Astrocyte (in vitro differentiated cells and primary cell): ENCODE measurements around the gene FAM53A. TPM values are rescaled to one million over a fixed set of nuclear protein-coding genes. Genes with fewer than 3 reads are reported as not detected.

Source experiments
- DNase-seq: peaks from one replicate; pipeline ENCODE4 v3.0.0-alpha.2; 2010; ENCODE audit warnings: low read depth
- FAIRE-seq: peaks from 2 replicates; lab custom pipeline; 2011; peaks lifted over from hg19 to GRCh38; lab: Jason Lieb, UNC
- H2AFZ ChIP-seq: 2 replicates; pipeline ENCODE4 v1.6.0; 2012; ENCODE audit warnings: low read depth, low read length, inconsistent platforms
- H3K27ac ChIP-seq: 2 replicates; pipeline ENCODE4 v1.5.1; 2011; ENCODE audit warnings: low read depth, low read length, inconsistent platforms
- H3K27me3 ChIP-seq: 2 replicates; pipeline ENCODE4 v1.6.0; 2011; ENCODE audit warnings: low read length, inconsistent platforms; ENCODE audit not compliant: insufficient read depth
- H3K36me3 ChIP-seq: 2 replicates; pipeline ENCODE4 v1.5.1; 2011; ENCODE audit warnings: low read length, inconsistent platforms; ENCODE audit not compliant: insufficient read depth
- H3K4me1 ChIP-seq: 2 replicates; pipeline ENCODE4 v1.5.1; 2011; ENCODE audit warnings: low read length, inconsistent platforms; ENCODE audit not compliant: insufficient read depth
- H3K4me2 ChIP-seq: 2 replicates; pipeline ENCODE4 v1.6.0; 2012; ENCODE audit warnings: low read length, inconsistent platforms
- H3K4me3 ChIP-seq: 2 replicates; pipeline ENCODE4 v1.5.1; 2011; ENCODE audit warnings: low read depth, mild to moderate bottlenecking, low read length, inconsistent platforms; ENCODE audit not compliant: insufficient read depth
- H3K79me2 ChIP-seq: 2 replicates; pipeline ENCODE4 v1.6.0; 2012; ENCODE audit warnings: mild to moderate bottlenecking, low read length, inconsistent platforms; ENCODE audit not compliant: insufficient read depth
- H3K9ac ChIP-seq: 2 replicates; pipeline ENCODE4 v1.6.0; 2012; ENCODE audit warnings: mild to moderate bottlenecking, low read length, inconsistent platforms
- H3K9me3 ChIP-seq: 2 replicates; pipeline ENCODE4 v1.5.1; 2012; ENCODE audit warnings: low read depth, mild to moderate bottlenecking, low read length, inconsistent platforms; ENCODE audit not compliant: insufficient read depth
- H4K20me1 ChIP-seq: 2 replicates; pipeline ENCODE4 v1.6.0; 2012; ENCODE audit warnings: low read length, inconsistent platforms; ENCODE audit not compliant: insufficient read depth
- H3K27ac Mint-ChIP-seq: one replicate; pipeline ENCODE4 v1.8.0; 2021; ENCODE audit warnings: mild to moderate bottlenecking, mixed read lengths; ENCODE audit not compliant: unreplicated experiment
- H3K27me3 Mint-ChIP-seq: one replicate; pipeline ENCODE4 v1.8.0; 2021; ENCODE audit warnings: low read depth, mixed read lengths; ENCODE audit not compliant: unreplicated experiment
- H3K36me3 Mint-ChIP-seq: one replicate; pipeline ENCODE4 v1.8.0; 2021; ENCODE audit warnings: low read depth, mixed read lengths; ENCODE audit not compliant: unreplicated experiment
- H3K4me1 Mint-ChIP-seq: one replicate; pipeline ENCODE4 v1.8.0; 2021; ENCODE audit warnings: low read depth, mixed read lengths; ENCODE audit not compliant: unreplicated experiment
- H3K4me3 Mint-ChIP-seq: one replicate; pipeline ENCODE4 v1.8.0; 2021; ENCODE audit warnings: mild to moderate bottlenecking, moderate library complexity, mixed read lengths; ENCODE audit not compliant: unreplicated experiment
- H3K9me3 Mint-ChIP-seq: one replicate; pipeline ENCODE4 v1.8.0; 2021; ENCODE audit warnings: mild to moderate bottlenecking, mixed read lengths; ENCODE audit not compliant: unreplicated experiment
- EZH2 ChIP-seq: IDR thresholded peaks from 2 replicates; pipeline ENCODE4 v1.6.1; 2012; ENCODE audit warnings: mild to moderate bottlenecking, low read length, inconsistent platforms; ENCODE audit not compliant: insufficient read depth
- total RNA-seq: library from RNA; stranded (reverse); gene quantifications from 2 replicates; pipeline ENCODE4 v1.2.1, GENCODE V29; 2021
- TF ChIP-seq, protein P1 (sequence below): IDR thresholded peaks from 2 replicates; pipeline ENCODE4 v1.5.1; 2011; ENCODE audit warnings: low read depth, mild to moderate bottlenecking, inconsistent platforms, low read length, moderate library complexity; ENCODE audit not compliant: insufficient read depth

The FAM53A gene
- total RNA-seq, 1 donor from 2014 or later, result 2.1 TPM

DNA sequence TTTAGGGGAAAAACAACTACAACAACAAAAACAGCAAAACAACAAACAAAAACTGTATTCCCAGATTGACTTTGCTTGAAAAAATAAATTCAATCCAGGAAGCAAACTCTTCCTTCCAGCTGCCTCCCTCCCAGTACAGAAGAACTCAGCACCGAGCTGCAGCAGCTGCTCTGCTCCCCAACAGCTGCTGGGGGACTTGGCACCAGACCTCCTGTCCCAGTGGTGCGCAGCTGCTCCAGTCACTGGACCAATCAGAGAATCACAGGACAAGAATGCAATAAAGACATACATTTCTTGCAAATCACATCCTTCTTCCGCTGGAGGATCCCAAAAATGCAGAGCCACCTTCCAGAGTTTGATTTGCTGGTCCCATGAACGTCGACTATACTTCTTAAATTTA, 11.8 kb upstream of the FAM53A start:
- H3K9ac ChIP-seq, result no peak overlapping the region
- H3K4me2 ChIP-seq, result no peak overlapping the region
- no peaks in the 10 kb centered on the region for H3K27me3 Mint-ChIP-seq
- H3K27me3 ChIP-seq, result no peaks in the 10 kb centered on the region
- peaks cover 12% of the 10 kb centered on the region for H3K36me3 Mint-ChIP-seq
- FAIRE-seq (no peak), DNase-seq (no peak)
- peaks cover 9% of the 10 kb centered on the region for H3K79me2 ChIP-seq
- no peaks in the 10 kb centered on the region for H3K9me3 Mint-ChIP-seq
- H3K27ac Mint-ChIP-seq, result no peak overlapping the region
- H3K4me3 ChIP-seq, result no peak overlapping the region
- H3K4me1 ChIP-seq, result no peaks in the 10 kb centered on the region
- H3K27ac ChIP-seq, result no peak overlapping the region
- no peaks in the 10 kb centered on the region for H3K4me1 Mint-ChIP-seq
- TF ChIP-seq EZH2, result no peak
- TF ChIP-seq, protein P1, sequence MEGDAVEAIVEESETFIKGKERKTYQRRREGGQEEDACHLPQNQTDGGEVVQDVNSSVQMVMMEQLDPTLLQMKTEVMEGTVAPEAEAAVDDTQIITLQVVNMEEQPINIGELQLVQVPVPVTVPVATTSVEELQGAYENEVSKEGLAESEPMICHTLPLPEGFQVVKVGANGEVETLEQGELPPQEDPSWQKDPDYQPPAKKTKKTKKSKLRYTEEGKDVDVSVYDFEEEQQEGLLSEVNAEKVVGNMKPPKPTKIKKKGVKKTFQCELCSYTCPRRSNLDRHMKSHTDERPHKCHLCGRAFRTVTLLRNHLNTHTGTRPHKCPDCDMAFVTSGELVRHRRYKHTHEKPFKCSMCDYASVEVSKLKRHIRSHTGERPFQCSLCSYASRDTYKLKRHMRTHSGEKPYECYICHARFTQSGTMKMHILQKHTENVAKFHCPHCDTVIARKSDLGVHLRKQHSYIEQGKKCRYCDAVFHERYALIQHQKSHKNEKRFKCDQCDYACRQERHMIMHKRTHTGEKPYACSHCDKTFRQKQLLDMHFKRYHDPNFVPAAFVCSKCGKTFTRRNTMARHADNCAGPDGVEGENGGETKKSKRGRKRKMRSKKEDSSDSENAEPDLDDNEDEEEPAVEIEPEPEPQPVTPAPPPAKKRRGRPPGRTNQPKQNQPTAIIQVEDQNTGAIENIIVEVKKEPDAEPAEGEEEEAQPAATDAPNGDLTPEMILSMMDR, result no peak
- peaks cover 48% of the 10 kb centered on the region for H3K36me3 ChIP-seq
- H2AFZ ChIP-seq, result no peak overlapping the region
- H3K9me3 ChIP-seq, result no peaks in the 10 kb centered on the region
- no peak overlapping the region for H3K4me3 Mint-ChIP-seq
- H4K20me1 ChIP-seq, result peaks cover 33% of the 10 kb centered on the region

GRCh38 chr4:1693131-1693896, 9.2 kb upstream of the FAM53A start:
- Histone ChIP-seq H3K27me3 (no peaks in the 10 kb centered on the region), H3K79me2 (no peaks in the 10 kb centered on the region), H3K4me3 (no peak overlapping the region), H3K4me1 (no peaks in the 10 kb centered on the region), H3K27ac (no peak overlapping the region), H4K20me1 (peaks cover 26% of the 10 kb centered on the region), H3K4me2 (no peak overlapping the region), H3K36me3 (peaks cover 37% of the 10 kb centered on the region), H3K9me3 (no peaks in the 10 kb centered on the region), H3K9ac (no peak overlapping the region), H2AFZ (no peak overlapping the region)
- Mint-ChIP-seq H3K4me1 (no peaks in the 10 kb centered on the region), H3K27me3 (no peaks in the 10 kb centered on the region), H3K36me3 (peaks cover 19% of the 10 kb centered on the region), H3K27ac (no peak overlapping the region), H3K4me3 (no peak overlapping the region), H3K9me3 (no peaks in the 10 kb centered on the region)
- DNase-seq (peak; percentile 51), FAIRE-seq (no peak)
- TF ChIP-seq, protein P1, result peak; percentile 95
- no peak for TF ChIP-seq EZH2
